NCI-H1092 (cell line): Measurements from ENCODE around the gene FAM120C.

Source experiments
- DNase-seq: peaks from one replicate; lab custom pipeline; 2025; lab: John Stamatoyannopoulos, UW

FAM120C gene

GRCh38 chrX:54182864-54183613 is at the start of gene FAM120C:
TSS of gene FAM120C (minus strand) at chrX:54183254. CDS start at chrX:54183198, 56 bp downstream.
- DNase-seq: peak; percentile 79

- DNase-seq: no peak
Observed at GRCh38 chrX:54230435-54231148, 47.5 kb upstream of the FAM120C start.

GRCh38 chrX:54223581-54223980 is 40.5 kb upstream of the FAM120C start:
- DNase-seq: no peak

- DNase-seq: no peak
Observed at GRCh38 chrX:54213603-54214002, 30.5 kb upstream of the FAM120C start.

GRCh38 chrX:54208531-54208930 is 25.5 kb upstream of the FAM120C start:
- no peak for DNase-seq

GRCh38 chrX:54198262-54198661 is 15.2 kb upstream of the FAM120C start:
- DNase-seq: no peak

- no peak for DNase-seq
Observed at GRCh38 chrX:54194982-54195588, 12.0 kb upstream of the FAM120C start.

- no peak for DNase-seq
Observed at GRCh38 chrX:54193085-54193821, 10.2 kb upstream of the FAM120C start.

GRCh38 chrX:54184474-54184873 is 1.4 kb upstream of the FAM120C start:
- DNase-seq: no peak

GRCh38 chrX:54182194-54182863 is 725 bp downstream of the FAM120C start:
- peak; percentile 34 for DNase-seq

GRCh38 chrX:54181202-54181953 is 1.7 kb downstream of the FAM120C start:
- no peak for DNase-seq

GRCh38 chrX:54180403-54180802 is 2.7 kb downstream of the FAM120C start:
- no peak for DNase-seq

GRCh38 chrX:54178100-54178940 is 4.7 kb downstream of the FAM120C start:
- no peak for DNase-seq

- DNase-seq: no peak
Observed at GRCh38 chrX:54177306-54177705, 5.7 kb downstream of the FAM120C start.

- no peak for DNase-seq
Observed at GRCh38 chrX:54173791-54174190, 9.3 kb downstream of the FAM120C start.

- DNase-seq: no peak
Observed at GRCh38 chrX:54172455-54172854, 10.6 kb downstream of the FAM120C start.

- no peak for DNase-seq
Observed at GRCh38 chrX:54171527-54172250, 11.4 kb downstream of the FAM120C start.

- DNase-seq: no peak
Observed at GRCh38 chrX:54171091-54171490, 12.0 kb downstream of the FAM120C start.

GRCh38 chrX:54166915-54167314 is 16.1 kb downstream of the FAM120C start:
- DNase-seq: no peak
